Measurements from ENCODE around the gene IGSF8. TPM values are rescaled to one million over a fixed set of nuclear protein-coding genes. Genes with fewer than 3 reads are reported as not detected.

Gene IGSF8
- total RNA-seq, result 18.6 and 24.9 TPM in 2 replicates

GRCh38 chr1:160097911-160098851 is at the start of gene IGSF8:
IGSF8 (minus strand) TSS chr1:160098619; CDS start chr1:160098472, 147 bp downstream.

GRCh38 chr1:160115545-160116282 is 17.3 kb upstream of the IGSF8 start, which contains the start of gene ATP1A2:
ATP1A2 (plus strand) TSS chr1:160115759; CDS start chr1:160115862, 103 bp downstream.

GRCh38 chr1:160081261-160081936 is 17.0 kb downstream of the IGSF8 start, which contains the start of gene KCNJ9:
KCNJ9 (plus strand) TSS chr1:160081538; CDS start chr1:160084031, 2,493 bp downstream.

GRCh38 chr1:160069460-160070231 is 28.8 kb downstream of the IGSF8 start, which contains the start of gene KCNJ10:
KCNJ10 (minus strand) TSS chr1:160070160; CDS start chr1:160042532, 27,628 bp downstream.

Other genes with a start within 250 kb of the IGSF8 start
- gene VSIG8, start 236.0 kb downstream of the IGSF8 start, total RNA-seq, result 0.22 and 0.43 TPM in 2 replicates
- gene CFAP45, start 198.5 kb downstream of the IGSF8 start, total RNA-seq, result 0.44 and 1.3 TPM in 2 replicates
- gene TAGLN2, start 173.1 kb downstream of the IGSF8 start, total RNA-seq, result 228 and 615 TPM in 2 replicates
- not detected in 2 replicates for gene IGSF9, start 153.0 kb downstream of the IGSF8 start, total RNA-seq
- gene SLAMF9, start 144.4 kb downstream of the IGSF8 start, total RNA-seq, result not detected in 2 replicates
- 3.7 and 7.2 TPM in 2 replicates for gene PIGM, start 66.6 kb downstream of the IGSF8 start, total RNA-seq
- not detected in 2 replicates for gene KCNJ10, start 28.5 kb downstream of the IGSF8 start, total RNA-seq
- gene KCNJ9, start 17.1 kb downstream of the IGSF8 start, total RNA-seq, result not detected in 2 replicates
- gene ATP1A2, start 17.1 kb upstream of the IGSF8 start, total RNA-seq, result under 0.01 TPM in 1 of 2 replicates, not detected in the other
- not detected in 2 replicates for gene ATP1A4, start 53.0 kb upstream of the IGSF8 start, total RNA-seq
- 0.14 TPM in 1 of 2 replicates, not detected in the other for gene CASQ1, start 92.0 kb upstream of the IGSF8 start, total RNA-seq
- 133 and 148 TPM in 2 replicates for gene PEA15, start 106.8 kb upstream of the IGSF8 start, total RNA-seq
- gene DCAF8, start 163.9 kb upstream of the IGSF8 start, total RNA-seq, result 76.8 and 76.9 TPM in 2 replicates
- 24.9 and 48.8 TPM in 2 replicates for gene PEX19, start 186.5 kb upstream of the IGSF8 start, total RNA-seq
- gene COPA, start 244.6 kb upstream of the IGSF8 start, total RNA-seq, result 332 and 481 TPM in 2 replicates
- gene NCSTN, start 244.8 kb upstream of the IGSF8 start, total RNA-seq, result 99.5 and 153 TPM in 2 replicates